NT2/D1 (cell line): ENCODE measurements around the gene OPTC.

ENCODE experiments used
- SUZ12 ChIP-seq: IDR thresholded peaks from 2 replicates; pipeline ENCODE4 v1.6.1; 2011; ENCODE audit not compliant: insufficient read length, insufficient read depth; ENCODE audit errors: extremely low read depth
- YY1 ChIP-seq: IDR thresholded peaks from 2 replicates; pipeline ENCODE4 v1.6.1; 2011; ENCODE audit not compliant: insufficient read length, insufficient read depth
- ZNF274 ChIP-seq: IDR thresholded peaks from 2 replicates; pipeline ENCODE4 v1.6.1; 2011; ENCODE audit warnings: mild to moderate bottlenecking, low read depth, low read length

GRCh38 chr1:203477748-203478147, 16.2 kb upstream of the OPTC start:
- TF ChIP-seq ZNF274 (no peak), YY1 (no peak), SUZ12 (no peak)
